BJ (cell line): ENCODE measurements around the gene DLG2. TPM values are rescaled to one million over a fixed set of nuclear protein-coding genes. Genes with fewer than 3 reads are reported as not detected.
"Not testable (repeated sequence)": the region's sequence is repeated elsewhere in the genome, so short reads cannot be mapped to it uniquely, and the experiment has no call there.

Experiments used
- CTCF ChIA-PET: fragments of 350-600 bp; formaldehyde crosslinking; extraction: SDS; loops from one replicate; lab custom pipeline; 2021; ENCODE audit warnings: antibody characterized with exemption, inconsistent platforms; lab: Yijun Ruan, JAX
- POLR2A ChIA-PET: fragments of 300-600 bp; sonication (Branson Sonifier 250); formaldehyde crosslinking; extraction: SDS; loops from one replicate; lab custom pipeline; 2021; ENCODE audit warnings: antibody characterized with exemption; lab: Charles Lee
- DNase-seq: peaks from one replicate; pipeline ENCODE4 v3.0.0-alpha.2; 2011; ENCODE audit warnings: low read depth
- H3K27me3 ChIP-seq: 2 replicates; pipeline ENCODE4 v1.6.0; 2011; ENCODE audit warnings: low read length; ENCODE audit not compliant: control insufficient read depth, insufficient read depth
- H3K36me3 ChIP-seq: 2 replicates; pipeline ENCODE4 v1.5.1; 2011; ENCODE audit warnings: low read length; ENCODE audit not compliant: control insufficient read depth, insufficient read depth
- H3K4me3 ChIP-seq: 2 replicates; pipeline ENCODE4 v1.5.1; 2011; ENCODE audit warnings: low read depth, mild to moderate bottlenecking, control low read depth, low read length
- CTCF ChIP-seq: IDR thresholded peaks from 2 replicates; pipeline ENCODE4 v1.5.1; 2011; ENCODE audit warnings: low read depth, mild to moderate bottlenecking, control low read depth, inconsistent platforms, low read length, moderate library complexity; ENCODE audit not compliant: insufficient read depth
- polyA plus RNA-seq: library from polyadenylated mRNA; depleted of rRNA; stranded (reverse); fragments of >200 nt; gene quantifications from 2 replicates; pipeline ENCODE4 v1.2.3, GENCODE V29; 2011

The DLG2 gene
- polyA plus RNA-seq, 1 experiment: 0.28 TPM

GRCh38 chr11:85231588-85231987, 395.6 kb downstream of the DLG2 start:
- CTCF ChIA-PET: no interaction called here
- Histone ChIP-seq H3K27me3 (no peaks in the 10 kb centered on the region), H3K36me3 (no peaks in the 10 kb centered on the region), H3K4me3 (no peak overlapping the region)
- TF ChIP-seq CTCF: no peak
- DNase-seq: no peak
- POLR2A ChIA-PET: no interaction called here

- H3K27me3 ChIP-seq, H3K36me3 ChIP-seq, CTCF ChIA-PET, H3K4me3 ChIP-seq, POLR2A ChIA-PET, DNase-seq: not testable (repeated sequence)
These were observed 397.4 kb downstream of the DLG2 start for GRCh38 chr11:85229723-85230122.

GRCh38 chr11:85196968-85197367, 430.2 kb downstream of the DLG2 start:
- Histone ChIP-seq H3K36me3 (no peaks in the 10 kb centered on the region), H3K4me3 (no peak overlapping the region), H3K27me3 (no peaks in the 10 kb centered on the region)
- CTCF ChIA-PET: interaction anchor here (0.8 kb wide), 1 partner anchor 17 kb away, joined by 3 read pairs; no protein-coding TSS in a partner anchor
- DNase-seq: no peak
- POLR2A ChIA-PET: no interaction called here
- TF ChIP-seq CTCF: no peak

GRCh38 chr11:85195934-85196333, 431.2 kb downstream of the DLG2 start:
- TF ChIP-seq CTCF: no peak
- POLR2A ChIA-PET: no interaction called here
- CTCF ChIA-PET: no interaction called here

GRCh38 chr11:85187992-85188391, 439.2 kb downstream of the DLG2 start:
- no peak for TF ChIP-seq CTCF
- Histone ChIP-seq H3K27me3 (no peaks in the 10 kb centered on the region), H3K4me3 (no peak overlapping the region), H3K36me3 (no peaks in the 10 kb centered on the region)
- ChIA-PET CTCF (no interaction called here), POLR2A (no interaction called here)
- no peak for DNase-seq

More at GRCh38 chr11:85195934-85196333, 431.2 kb downstream of the DLG2 start:
- no peak for DNase-seq
- H3K36me3 ChIP-seq: no peaks in the 10 kb centered on the region
- H3K4me3 ChIP-seq: no peak overlapping the region
- no peaks in the 10 kb centered on the region for H3K27me3 ChIP-seq

- no peak for DNase-seq
- POLR2A ChIA-PET: no interaction called here
- H3K27me3 ChIP-seq: no peaks in the 10 kb centered on the region
- no peak overlapping the region for H3K4me3 ChIP-seq
- CTCF ChIA-PET: no interaction called here
- no peaks in the 10 kb centered on the region for H3K36me3 ChIP-seq
- TF ChIP-seq CTCF: no peak
These were observed 442.4 kb downstream of the DLG2 start for GRCh38 chr11:85184721-85185120.
